Left lobe of liver (tissue), 2 donors: ENCODE measurements around the gene HAUS8. TPM values are rescaled to one million over a fixed set of nuclear protein-coding genes. Genes with fewer than 3 reads are reported as not detected.
"Not testable (repeated sequence)": the region's sequence is repeated elsewhere in the genome, so short reads cannot be mapped to it uniquely, and the experiment has no call there.

Experiments used
- ATAC-seq: fragments of 200-7000 bp; cut with Tn5 transposase; one replicate; pipeline ENCODE4 v1.9.1; 2020; ENCODE audit warnings: mild to moderate bottlenecking, moderate library complexity
- DNase-seq: peaks from one replicate; pipeline ENCODE4 v3.0.0-alpha.2; 2020; ENCODE audit warnings: low spot score
- total RNA-seq: library from RNA; stranded (reverse); gene quantifications from one replicate; pipeline ENCODE4 v1.2.1, GENCODE V29; 2021
- donor health status: DM: no; HTN: no; CAD: no; lungs with moderate emphysema.
- donor health status: DM: no; HTN: yes; CAD: no.

HAUS8 gene
- total RNA-seq, result 5.1 TPM

- ATAC-seq, result peak; percentile 93
- peak; percentile 100 for DNase-seq
Measured at GRCh38 chr19:17075035-17075863, at the start of gene HAUS8, which contains the start of gene MYO9B. Gene HAUS8 (minus strand): TSS chr19:17075452. CDS start chr19:17075422, 30 bp downstream. Gene MYO9B (plus strand): TSS chr19:17075777. CDS start chr19:17101718, 25,941 bp downstream.

GRCh38 chr19:17124025-17124424 is 48.8 kb upstream of the HAUS8 start:
- ATAC-seq, result no peak
- DNase-seq, result no peak

- ATAC-seq (no peak), DNase-seq (no peak)
Measured at GRCh38 chr19:17123041-17123440, 47.8 kb upstream of the HAUS8 start.

GRCh38 chr19:17121736-17122293 is 46.6 kb upstream of the HAUS8 start:
- no peak for ATAC-seq
- DNase-seq, result no peak

GRCh38 chr19:17118957-17119356 is 43.7 kb upstream of the HAUS8 start:
- no peak for DNase-seq
- ATAC-seq, result no peak

GRCh38 chr19:17116996-17117702 is 41.9 kb upstream of the HAUS8 start:
- no peak for DNase-seq
- no peak for ATAC-seq

- ATAC-seq (no peak), DNase-seq (no peak)
Measured at GRCh38 chr19:17114414-17114831, 39.2 kb upstream of the HAUS8 start.

GRCh38 chr19:17113127-17113785 is 38.0 kb upstream of the HAUS8 start:
- ATAC-seq (peak; percentile 62), DNase-seq (no peak)

- ATAC-seq, result peak; percentile 83
- peak; percentile 82 for DNase-seq
Measured at GRCh38 chr19:17112700-17113099, 37.4 kb upstream of the HAUS8 start.

- DNase-seq, result peak; percentile 63
- peak; percentile 52 for ATAC-seq
Measured at GRCh38 chr19:17112271-17112670, 37.0 kb upstream of the HAUS8 start.

GRCh38 chr19:17111766-17112165 is 36.5 kb upstream of the HAUS8 start:
- ATAC-seq (no peak), DNase-seq (no peak)

GRCh38 chr19:17110599-17110966 is 35.3 kb upstream of the HAUS8 start:
- ATAC-seq, result no peak

GRCh38 chr19:17109962-17110598 is 34.8 kb upstream of the HAUS8 start:
- no peak for DNase-seq
- ATAC-seq, result no peak

More at GRCh38 chr19:17110599-17110966, 35.3 kb upstream of the HAUS8 start:
- no peak for DNase-seq

GRCh38 chr19:17109300-17109699 is 34.0 kb upstream of the HAUS8 start:
- ATAC-seq (no peak), DNase-seq (no peak)

- DNase-seq (no peak), ATAC-seq (no peak)
Measured at GRCh38 chr19:17108453-17108784, 33.2 kb upstream of the HAUS8 start.

GRCh38 chr19:17107546-17108452 is 32.5 kb upstream of the HAUS8 start:
- ATAC-seq, result peak; percentile 20
- DNase-seq, result no peak

GRCh38 chr19:17106964-17107363 is 31.7 kb upstream of the HAUS8 start:
- ATAC-seq, DNase-seq: not testable (repeated sequence)

- ATAC-seq, result no peak
- DNase-seq, result no peak
Measured at GRCh38 chr19:17105556-17105955, 30.3 kb upstream of the HAUS8 start.

- DNase-seq (no peak), ATAC-seq (no peak)
Measured at GRCh38 chr19:17104679-17105078, 29.4 kb upstream of the HAUS8 start.

GRCh38 chr19:17103177-17103576 is 27.9 kb upstream of the HAUS8 start:
- ATAC-seq (peak; percentile 62), DNase-seq (no peak)
